MG63 (cell line): Measurements from ENCODE around the gene TRAPPC6A. TPM values are rescaled to one million over a fixed set of nuclear protein-coding genes. Genes with fewer than 3 reads are reported as not detected.

Source experiments
- DNase-seq: peaks from one replicate; pipeline ENCODE4 v3.0.0-alpha.2; 2020
- H3K27me3 ChIP-seq: fragments of 250-450 bp; sonication (Bioruptor Pico); 2 replicates; pipeline ENCODE4 v1.5.1; 2020; ENCODE audit warnings: mild to moderate bottlenecking, moderate library complexity
- H3K36me3 ChIP-seq: fragments of 250-450 bp; sonication (Bioruptor Pico); 2 replicates; pipeline ENCODE4 v1.5.1; 2020; ENCODE audit warnings: mild to moderate bottlenecking, moderate library complexity
- H3K4me3 ChIP-seq: fragments of 250-450 bp; sonication (Bioruptor Pico); 2 replicates; pipeline ENCODE4 v1.5.1; 2020; ENCODE audit warnings: mild to moderate bottlenecking, moderate library complexity
- H3K9me3 ChIP-seq: fragments of 250-450 bp; sonication (Bioruptor Pico); 2 replicates; pipeline ENCODE4 v1.5.1; 2020; ENCODE audit warnings: mild to moderate bottlenecking, moderate library complexity
- total RNA-seq: library from RNA; depleted of rRNA; stranded (reverse); fragments of >200 nt; shearing (Covaris generic); gene quantifications from 2 replicates; pipeline ENCODE4 v1.2.3, GENCODE V29; 2014; ENCODE audit warnings: low replicate concordance

Gene TRAPPC6A
- total RNA-seq, 1 experiment from 2014 or later: 28.6 TPM

DNA sequence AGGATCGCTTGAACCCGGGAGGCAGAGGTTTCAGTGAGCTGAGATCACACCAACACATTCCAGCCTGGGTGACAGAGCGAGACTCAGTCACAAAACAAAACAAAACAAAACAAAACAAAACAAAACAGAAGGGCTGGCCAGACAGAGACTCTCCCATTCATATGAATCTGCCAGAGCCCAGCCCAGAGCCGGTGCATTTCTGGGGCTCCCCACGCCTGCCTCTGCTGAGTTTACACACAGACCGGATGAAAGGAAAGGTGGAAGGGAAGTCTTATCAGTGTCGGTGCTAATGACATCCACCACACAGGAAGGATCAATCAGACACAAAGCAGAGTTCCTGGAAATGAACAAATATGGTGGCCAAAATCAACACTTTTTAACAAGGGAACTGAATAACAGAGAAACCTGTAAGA, 6.8 kb downstream of the TRAPPC6A start:
- no peak overlapping the region for H3K4me3 ChIP-seq
- H3K9me3 ChIP-seq: no peaks in the 10 kb centered on the region
- no peaks in the 10 kb centered on the region for H3K36me3 ChIP-seq
- H3K27me3 ChIP-seq: no peaks in the 10 kb centered on the region
- DNase-seq: no peak

DNA sequence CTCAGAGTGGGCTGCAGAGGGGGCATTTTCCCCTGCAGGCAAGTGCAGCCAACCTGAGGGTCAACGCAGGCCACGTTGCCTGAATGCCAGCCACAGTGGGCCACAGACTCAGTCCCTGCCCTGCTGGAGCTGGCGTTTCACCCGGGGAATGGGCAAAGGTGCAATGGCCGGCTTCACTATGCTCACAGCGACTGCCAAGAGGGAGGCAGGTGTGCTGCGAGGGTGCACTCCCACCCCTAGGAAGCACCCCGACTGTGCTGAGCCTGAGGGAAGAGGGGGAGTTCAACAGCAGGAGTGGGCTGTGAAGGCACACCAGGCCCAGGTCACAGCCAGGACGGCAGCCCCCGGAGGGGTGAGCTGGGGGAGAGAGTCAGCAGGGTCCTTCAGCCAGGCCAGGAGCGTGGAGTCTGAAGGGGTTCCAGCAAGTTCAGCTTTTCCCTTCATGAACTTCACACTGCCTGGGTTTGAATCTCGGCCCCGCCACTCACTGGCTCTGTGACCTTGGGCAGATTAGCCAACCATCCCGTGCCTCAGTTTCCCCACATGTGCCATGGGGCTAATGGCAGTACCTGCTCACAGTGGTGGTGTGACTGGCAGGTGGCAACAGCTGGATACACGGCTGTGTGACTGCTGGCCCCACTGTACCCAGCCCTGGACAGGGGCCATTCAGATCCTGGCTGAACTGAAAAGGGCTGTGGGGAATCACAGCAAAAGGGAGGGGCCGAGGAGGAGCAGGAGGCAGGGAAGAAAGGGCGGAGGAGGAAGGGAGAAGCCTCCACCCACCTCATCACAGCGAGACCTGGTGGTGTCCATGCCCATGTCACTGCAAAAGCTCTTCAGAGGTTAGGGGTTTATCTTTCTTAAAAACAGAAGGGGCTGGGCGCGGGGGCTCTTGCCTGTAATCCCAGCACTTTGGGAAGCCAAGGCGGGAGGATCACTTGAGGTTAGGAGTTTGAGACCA, 7.6 kb downstream of the TRAPPC6A start:
- DNase-seq: no peak
- Histone ChIP-seq H3K9me3 (no peaks in the 10 kb centered on the region), H3K27me3 (no peaks in the 10 kb centered on the region), H3K4me3 (no peak overlapping the region), H3K36me3 (no peaks in the 10 kb centered on the region)

DNA sequence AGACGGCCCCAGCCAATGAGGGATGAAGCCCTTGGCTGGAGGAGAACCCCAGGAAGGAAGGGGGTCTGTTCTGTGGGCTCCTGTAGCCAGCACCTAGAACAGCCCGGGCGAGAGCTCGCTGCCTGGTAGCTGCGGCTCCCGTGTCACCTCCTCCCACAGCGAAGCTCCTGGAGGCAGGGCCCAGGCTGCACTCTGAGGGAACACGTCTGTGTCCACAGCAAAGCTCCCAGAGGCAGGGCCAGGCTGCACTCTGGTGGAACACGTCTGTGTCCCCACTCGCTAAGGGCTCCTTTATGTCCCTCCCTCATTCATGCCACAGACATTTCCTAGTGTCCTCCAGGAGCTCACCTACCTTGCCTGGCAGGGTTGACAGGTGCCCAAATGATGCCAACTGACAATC, 8.4 kb downstream of the TRAPPC6A start:
- Histone ChIP-seq H3K27me3 (no peaks in the 10 kb centered on the region), H3K9me3 (no peaks in the 10 kb centered on the region), H3K36me3 (no peaks in the 10 kb centered on the region), H3K4me3 (no peak overlapping the region)
- no peak for DNase-seq

DNA sequence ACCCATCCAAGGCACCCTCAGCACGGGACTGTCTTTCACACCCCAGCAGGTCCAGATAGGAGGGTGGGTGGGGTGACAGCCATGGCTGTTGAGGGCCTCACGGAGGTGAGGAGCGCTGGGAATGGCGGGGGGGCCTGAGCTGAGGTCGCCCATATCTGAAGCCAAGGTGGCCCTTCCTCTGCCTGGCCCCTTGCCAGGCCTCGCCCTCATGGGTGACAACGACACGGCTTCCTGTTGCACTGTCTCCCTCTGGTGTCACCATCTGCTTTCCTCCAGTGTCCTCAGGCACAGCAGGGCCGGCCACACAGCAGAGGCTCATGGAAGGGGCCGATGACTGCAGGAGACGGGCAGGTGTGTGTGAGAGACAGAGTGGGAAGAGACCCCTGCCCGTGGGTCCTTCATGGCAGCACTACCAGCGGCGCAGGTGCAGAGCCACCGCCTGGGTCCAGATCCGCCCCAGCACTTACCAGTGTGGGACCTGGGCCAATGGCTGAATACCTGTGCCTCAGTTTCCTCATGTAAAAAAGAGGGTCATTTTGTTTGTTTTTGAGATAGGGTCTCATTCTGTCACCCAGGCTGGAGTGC, 9.2 kb downstream of the TRAPPC6A start:
- no peaks in the 10 kb centered on the region for H3K27me3 ChIP-seq
- H3K4me3 ChIP-seq: no peak overlapping the region
- H3K9me3 ChIP-seq: no peaks in the 10 kb centered on the region
- no peak for DNase-seq
- H3K36me3 ChIP-seq: no peaks in the 10 kb centered on the region

DNA sequence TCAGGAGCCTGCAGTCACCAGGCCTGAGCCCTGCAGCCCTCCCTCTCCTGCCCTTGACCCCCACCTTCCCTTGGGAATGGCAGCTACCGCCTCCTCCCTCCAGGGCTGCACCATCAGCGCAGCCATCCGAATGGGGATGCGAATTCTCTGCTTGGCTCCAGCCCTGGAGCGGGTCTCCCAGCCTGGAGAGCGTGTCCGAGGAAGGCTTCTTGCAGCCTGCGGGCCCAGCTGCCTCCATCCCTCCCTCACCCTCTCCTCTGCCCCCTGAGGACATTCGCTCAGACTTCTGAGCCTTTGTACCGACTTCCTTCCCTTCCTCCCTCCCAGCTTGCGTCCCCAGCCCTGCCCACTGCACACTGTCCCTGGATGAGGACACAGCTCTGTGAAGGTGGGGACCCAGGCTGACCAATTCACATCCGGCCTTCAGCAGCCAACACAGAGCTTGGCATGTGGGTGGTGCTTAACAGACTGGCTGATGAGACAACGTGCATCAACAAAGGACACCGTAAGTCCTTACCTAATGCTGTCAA, 11.2 kb downstream of the TRAPPC6A start:
- Histone ChIP-seq H3K9me3 (no peaks in the 10 kb centered on the region), H3K27me3 (no peaks in the 10 kb centered on the region), H3K36me3 (no peaks in the 10 kb centered on the region), H3K4me3 (no peak overlapping the region)
- no peak for DNase-seq

DNA sequence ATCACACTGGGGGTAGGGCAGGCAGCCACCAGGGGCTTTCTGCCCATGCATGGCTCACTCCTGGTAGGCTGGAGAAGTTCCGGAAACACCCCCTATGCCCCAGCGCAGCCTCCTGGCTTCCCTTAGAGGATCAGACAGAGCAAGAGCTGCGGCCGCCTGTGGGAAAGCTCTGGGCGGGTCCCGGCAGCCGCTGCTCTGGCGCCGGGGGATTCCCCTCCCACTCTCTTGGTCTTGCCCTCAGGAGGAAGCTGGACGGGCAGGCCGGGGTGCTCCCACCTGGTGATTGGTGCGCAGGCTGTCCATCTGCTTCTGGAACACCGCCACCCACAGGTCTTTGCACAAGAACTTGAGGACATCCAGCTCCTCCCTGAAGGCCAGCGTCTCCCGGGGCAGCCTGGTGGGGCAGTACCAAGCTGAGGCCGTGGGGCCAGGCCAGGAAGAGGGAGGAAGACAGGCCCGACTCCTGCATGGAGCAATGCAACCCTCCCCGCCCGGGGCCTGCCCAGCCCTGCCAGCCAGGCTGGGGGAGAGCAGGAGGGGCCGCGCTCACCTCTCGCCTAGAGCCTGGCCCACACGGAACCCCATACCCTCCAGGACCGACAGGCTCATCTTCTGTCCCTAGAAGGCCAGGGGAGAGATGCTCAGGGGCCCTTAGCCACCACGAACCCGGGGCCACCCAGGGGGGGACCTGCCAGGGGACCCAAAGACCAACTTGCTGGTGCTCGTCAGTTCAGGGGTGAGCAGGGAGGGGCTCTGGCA, 13.3 kb downstream of the TRAPPC6A start:
- Histone ChIP-seq H3K4me3 (no peak overlapping the region), H3K36me3 (no peaks in the 10 kb centered on the region), H3K27me3 (no peaks in the 10 kb centered on the region), H3K9me3 (no peaks in the 10 kb centered on the region)
- DNase-seq: no peak

DNA sequence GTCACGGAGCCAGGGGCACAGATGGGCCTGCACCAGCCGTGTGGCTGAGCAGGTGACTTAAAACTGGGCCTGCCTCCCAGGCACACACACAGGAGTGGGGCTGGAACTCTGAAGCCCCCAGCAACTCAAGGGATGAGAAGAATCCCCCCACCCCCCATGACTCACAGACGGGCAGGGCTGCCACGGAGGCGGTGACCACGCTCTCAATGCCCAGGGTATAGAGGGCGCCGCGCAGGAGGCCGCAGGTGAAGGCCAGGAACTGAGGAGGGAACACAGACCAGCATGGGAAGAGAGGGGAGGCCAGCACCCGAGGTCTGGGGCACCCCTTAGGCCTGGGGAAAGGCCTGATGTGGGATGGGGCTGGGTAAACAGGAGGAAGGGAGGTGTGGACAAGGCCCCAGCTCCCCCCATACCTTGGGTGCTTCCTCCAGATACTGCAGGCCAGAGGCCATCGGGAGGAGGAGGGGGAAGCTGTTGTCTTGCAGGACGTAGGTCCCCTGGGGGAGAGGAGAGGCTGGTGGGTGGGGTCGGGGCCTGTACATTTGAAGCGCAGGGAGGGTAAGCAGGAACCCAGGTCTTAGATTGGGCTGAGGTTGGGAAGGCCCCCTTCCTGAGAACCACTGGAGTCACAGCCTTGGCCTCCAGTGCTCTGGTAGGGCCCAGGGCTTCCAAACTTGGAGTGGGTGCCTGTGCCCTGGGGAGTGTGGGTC, 14.1 kb downstream of the TRAPPC6A start:
- Histone ChIP-seq H3K9me3 (no peaks in the 10 kb centered on the region), H3K4me3 (no peak overlapping the region), H3K36me3 (no peaks in the 10 kb centered on the region), H3K27me3 (no peaks in the 10 kb centered on the region)
- DNase-seq: no peak

DNA sequence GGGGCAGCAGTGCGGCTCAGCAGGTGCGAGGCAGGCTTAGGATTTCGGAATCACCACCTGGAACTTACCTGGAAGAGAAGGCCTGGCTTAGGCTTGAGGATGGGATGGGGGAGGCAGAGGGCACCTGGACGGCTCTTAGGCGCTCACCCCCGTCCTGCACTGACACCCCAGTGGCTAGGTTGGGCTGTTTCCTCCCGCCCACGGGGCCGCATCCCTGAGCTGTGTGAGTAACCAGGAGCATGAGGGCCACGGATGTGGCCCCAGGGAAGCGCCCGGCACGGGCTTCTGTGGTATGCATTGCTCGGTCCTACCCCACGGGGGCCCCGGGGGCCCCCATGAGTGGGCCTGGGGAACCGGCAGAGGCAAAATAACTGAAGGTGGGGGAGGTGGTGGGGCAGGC, 14.9 kb downstream of the TRAPPC6A start:
- Histone ChIP-seq H3K36me3 (no peaks in the 10 kb centered on the region), H3K27me3 (no peaks in the 10 kb centered on the region)
- DNase-seq: no peak

DNA sequence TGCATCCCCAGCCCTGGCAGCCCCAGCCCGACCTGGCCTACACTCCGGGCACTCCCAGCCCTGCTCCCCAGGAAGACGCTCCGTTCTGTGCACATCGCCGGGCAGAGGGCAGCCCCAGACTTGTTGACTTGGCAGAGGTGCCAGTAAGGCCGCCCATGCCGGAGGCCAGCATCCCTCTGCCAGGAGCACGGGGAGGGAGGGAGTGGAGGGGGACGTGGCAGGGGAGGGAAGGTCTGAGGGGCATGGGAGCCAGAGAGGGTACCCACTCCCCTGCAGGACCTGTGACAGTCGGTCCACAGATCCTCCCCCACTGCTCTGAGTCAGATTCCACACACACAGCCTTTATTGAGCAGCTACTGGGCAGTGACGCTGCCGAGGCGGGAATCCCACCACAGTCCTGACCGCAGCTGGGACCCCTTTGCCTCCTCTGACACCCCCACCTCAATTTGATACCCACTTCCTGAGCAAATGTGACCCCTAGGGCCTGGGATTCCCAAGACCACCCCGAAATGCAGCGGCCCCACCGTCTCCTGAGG, 15.4 kb downstream of the TRAPPC6A start:
- DNase-seq: no peak
- Histone ChIP-seq H3K4me3 (no peak overlapping the region), H3K9me3 (no peaks in the 10 kb centered on the region)

More for the DNA sequence above, 14.9 kb downstream of the TRAPPC6A start:
- H3K4me3 ChIP-seq: no peak overlapping the region
- no peaks in the 10 kb centered on the region for H3K9me3 ChIP-seq

DNA sequence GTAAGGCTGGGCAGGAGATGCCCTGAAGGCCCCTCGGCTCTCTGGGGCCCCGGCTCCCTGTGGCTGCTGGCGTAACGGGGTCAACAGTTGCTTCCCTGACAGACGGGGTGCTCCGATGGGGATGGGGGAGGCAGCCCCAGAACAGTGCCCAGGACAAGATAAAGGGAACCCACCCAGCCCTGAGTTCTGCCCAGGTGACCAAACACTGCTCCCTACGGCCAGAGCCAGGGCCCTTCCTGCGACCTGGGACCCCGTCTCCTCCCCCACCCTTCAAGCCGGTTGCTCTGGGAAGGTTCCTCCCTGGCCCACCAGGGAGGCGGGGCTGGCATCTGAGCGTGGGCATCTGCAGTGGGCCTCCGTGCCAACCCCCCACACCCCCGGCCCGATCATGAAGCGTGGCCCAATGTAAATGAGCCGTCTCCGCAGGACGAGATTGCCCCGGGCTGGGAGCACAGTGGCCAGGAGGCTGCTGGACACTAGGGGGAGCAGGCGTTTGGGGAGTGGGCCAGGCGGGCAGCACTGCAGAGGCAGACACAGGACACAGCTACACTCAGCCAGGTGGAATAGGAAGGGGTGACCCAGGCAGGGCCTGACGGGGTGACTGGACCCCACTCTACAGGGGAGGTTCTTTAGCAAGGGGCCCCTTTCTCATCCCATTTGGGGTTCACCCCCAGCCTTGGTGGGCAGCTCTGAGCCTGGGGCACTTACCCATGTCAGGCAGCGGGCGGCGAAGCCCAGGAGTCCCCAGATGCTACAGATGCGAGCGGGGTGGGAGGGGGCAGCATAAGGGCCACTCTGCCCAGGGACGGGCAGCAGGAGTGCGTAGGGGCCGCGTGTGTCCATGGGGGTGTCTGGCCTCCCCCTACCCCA, 16.1 kb downstream of the TRAPPC6A start:
- Histone ChIP-seq H3K4me3 (no peak overlapping the region), H3K9me3 (no peaks in the 10 kb centered on the region), H3K27me3 (no peaks in the 10 kb centered on the region), H3K36me3 (no peaks in the 10 kb centered on the region)
- peak; percentile 31 for DNase-seq

More for the DNA sequence above, 15.4 kb downstream of the TRAPPC6A start:
- H3K27me3 ChIP-seq: no peaks in the 10 kb centered on the region
- no peaks in the 10 kb centered on the region for H3K36me3 ChIP-seq

DNA sequence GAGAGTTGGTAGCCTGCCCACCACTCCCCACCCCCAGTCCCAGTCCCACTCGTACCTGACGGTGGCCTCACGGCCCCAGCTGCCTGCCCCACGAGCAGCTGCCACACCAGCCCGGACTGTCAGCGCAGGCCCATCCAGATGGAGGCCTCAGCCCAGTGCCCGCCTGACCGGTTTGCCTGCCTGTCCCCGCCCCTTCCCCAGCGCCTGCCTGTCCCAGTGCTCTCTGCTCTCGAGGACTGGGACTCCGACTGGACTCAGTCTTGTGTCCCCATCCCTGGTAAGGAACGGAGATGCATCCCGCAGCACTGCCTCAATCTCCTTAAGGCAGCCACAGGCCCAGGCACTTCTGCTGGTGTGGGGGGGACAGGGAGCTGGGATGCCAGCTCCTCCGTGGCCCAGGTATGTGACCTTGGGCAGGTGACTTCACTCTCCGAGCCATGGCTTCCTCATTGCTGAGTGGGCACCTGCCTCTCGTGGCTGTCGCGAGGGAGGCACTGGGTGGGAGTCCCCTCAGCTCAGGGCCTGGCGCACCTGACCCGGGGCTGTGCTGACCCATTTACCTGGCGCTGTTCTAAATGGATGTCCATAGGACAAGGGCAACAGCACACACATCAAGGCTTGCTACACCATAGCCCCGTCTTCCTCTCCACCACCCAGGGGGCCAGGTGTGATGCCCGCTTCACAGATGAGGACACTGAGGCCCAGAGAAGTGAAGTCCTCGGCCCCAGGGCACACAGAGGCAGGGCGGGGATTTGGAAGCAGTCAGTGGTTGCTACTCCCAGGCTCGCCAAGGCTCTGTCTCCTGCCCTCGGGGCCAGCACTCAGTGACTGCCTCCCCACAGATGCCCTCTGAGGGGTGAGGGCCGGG, 16.9 kb downstream of the TRAPPC6A start, which contains the start of gene NKPD1:
NKPD1 (minus strand) TSS at position 113 of the 868 bp plus-strand sequence. CDS start 832 bp downstream, outside the sequence.
- Histone ChIP-seq H3K9me3 (no peaks in the 10 kb centered on the region), H3K27me3 (no peaks in the 10 kb centered on the region), H3K4me3 (no peak within 1 kb of the TSS), H3K36me3 (no peaks in the 10 kb centered on the region)
- no peak for DNase-seq

DNA sequence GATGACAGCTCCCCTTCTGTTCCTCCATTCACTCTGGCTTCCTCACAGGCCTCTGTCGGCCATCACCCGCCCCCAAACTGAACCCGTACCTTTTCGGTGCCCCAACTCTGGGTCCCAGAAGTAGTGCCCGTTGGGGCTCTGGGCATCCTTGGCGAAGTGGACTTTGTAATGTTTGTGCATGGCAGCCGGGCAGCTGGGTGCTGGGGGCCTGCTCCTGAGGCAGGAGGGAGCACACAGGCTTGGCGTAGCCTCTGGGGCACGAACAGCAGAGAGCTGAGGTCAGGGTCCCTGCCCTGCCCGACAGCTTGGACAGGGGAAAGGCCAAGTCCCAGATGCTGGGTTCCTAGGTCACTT, 18.1 kb downstream of the TRAPPC6A start:
- Histone ChIP-seq H3K36me3 (no peaks in the 10 kb centered on the region), H3K27me3 (no peaks in the 10 kb centered on the region), H3K4me3 (no peak overlapping the region), H3K9me3 (no peaks in the 10 kb centered on the region)
- DNase-seq: no peak

DNA sequence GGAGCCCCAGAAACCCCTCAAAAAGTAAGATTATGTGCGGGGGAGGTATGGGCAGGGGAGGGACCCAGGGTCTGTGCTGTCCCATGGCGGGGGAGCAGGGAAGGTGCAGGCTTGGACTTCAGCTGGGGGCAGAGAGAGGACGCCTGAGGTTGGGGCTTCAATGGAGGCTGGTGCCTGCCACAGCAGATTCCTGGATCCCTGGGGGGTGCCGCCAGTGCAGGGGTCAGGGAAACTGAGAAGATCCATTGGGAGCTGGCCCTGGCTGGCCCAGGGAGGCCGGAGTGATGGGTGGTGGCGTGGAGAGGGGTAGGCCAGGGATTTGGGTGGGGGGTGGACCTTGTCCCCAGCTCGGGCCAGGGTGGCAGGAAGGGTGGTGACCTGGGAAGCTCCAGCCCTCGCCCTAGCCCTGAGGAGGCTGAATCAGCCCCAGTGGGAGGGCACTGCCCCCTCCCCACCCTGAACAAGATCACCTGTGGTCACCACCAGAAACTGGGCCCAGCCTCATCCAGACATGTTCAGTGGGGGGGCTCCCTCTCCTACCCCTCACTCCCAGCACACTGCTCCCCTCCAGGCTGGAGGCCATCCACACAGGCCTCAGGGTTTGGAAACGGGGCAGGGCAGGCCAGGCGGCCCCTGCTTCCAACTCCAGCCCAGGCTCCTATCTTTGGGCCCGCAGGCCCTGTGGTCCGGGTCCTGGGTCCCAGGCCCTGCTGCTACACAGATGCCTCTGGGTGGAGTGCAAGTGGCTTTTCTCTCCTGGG, 18.6 kb downstream of the TRAPPC6A start:
- Histone ChIP-seq H3K4me3 (no peak overlapping the region), H3K27me3 (no peaks in the 10 kb centered on the region), H3K9me3 (no peaks in the 10 kb centered on the region), H3K36me3 (no peaks in the 10 kb centered on the region)
- DNase-seq: no peak
